ENCODE results near the gene STAT2. TPM values are rescaled to one million over a fixed set of nuclear protein-coding genes. Genes with fewer than 3 reads are reported as not detected.
A peak's percentile ranks its signal among the peaks of the same experiment; 100 is the strongest.
"Not testable (repeated sequence)": the region's sequence is repeated elsewhere in the genome, so short reads cannot be mapped to it uniquely, and the experiment has no call there.

The STAT2 gene
- total RNA-seq, 1 donor from 2014 or later, result 163 TPM

DNA sequence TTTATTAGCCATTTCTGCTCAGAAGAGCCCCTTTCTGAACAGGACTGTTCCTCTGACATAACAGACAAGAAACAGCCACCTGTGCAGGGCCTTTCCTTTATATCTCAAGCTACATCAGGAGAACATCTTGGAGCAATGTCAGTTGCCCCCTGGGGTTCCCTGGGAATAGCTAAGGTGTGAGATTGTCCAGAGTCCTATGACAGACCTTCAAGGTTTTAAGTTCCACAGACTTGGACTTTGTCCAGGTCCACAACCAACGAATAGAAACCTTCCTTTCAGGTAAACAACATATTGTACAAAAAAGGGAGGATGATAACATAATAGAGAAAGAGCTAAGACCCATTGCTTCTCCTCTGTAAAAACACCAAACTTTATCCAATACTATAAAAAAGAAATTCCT is 18.3 kb downstream of the STAT2 start:
- peaks cover 8% of the 10 kb centered on the region for H3K36me3 Mint-ChIP-seq (ENCODE audit: insufficient read depth)
- H3K27ac Mint-ChIP-seq, result no peak overlapping the region
- TF ChIP-seq, protein P1, sequence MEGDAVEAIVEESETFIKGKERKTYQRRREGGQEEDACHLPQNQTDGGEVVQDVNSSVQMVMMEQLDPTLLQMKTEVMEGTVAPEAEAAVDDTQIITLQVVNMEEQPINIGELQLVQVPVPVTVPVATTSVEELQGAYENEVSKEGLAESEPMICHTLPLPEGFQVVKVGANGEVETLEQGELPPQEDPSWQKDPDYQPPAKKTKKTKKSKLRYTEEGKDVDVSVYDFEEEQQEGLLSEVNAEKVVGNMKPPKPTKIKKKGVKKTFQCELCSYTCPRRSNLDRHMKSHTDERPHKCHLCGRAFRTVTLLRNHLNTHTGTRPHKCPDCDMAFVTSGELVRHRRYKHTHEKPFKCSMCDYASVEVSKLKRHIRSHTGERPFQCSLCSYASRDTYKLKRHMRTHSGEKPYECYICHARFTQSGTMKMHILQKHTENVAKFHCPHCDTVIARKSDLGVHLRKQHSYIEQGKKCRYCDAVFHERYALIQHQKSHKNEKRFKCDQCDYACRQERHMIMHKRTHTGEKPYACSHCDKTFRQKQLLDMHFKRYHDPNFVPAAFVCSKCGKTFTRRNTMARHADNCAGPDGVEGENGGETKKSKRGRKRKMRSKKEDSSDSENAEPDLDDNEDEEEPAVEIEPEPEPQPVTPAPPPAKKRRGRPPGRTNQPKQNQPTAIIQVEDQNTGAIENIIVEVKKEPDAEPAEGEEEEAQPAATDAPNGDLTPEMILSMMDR (IDR thresholded peaks at IDR 0.05; ENCODE audit: unreplicated experiment), result no peak
- DNase-seq (ENCODE audit: low spot score, unreplicated experiment), result no peak
- H3K4me1 Mint-ChIP-seq (ENCODE audit: low read depth), result no peaks in the 10 kb centered on the region
- H3K27me3 Mint-ChIP-seq, result no peaks in the 10 kb centered on the region
- H3K4me3 Mint-ChIP-seq (ENCODE audit: low read depth), result no peak overlapping the region
- H3K9me3 Mint-ChIP-seq (ENCODE audit: low read depth), result no peaks in the 10 kb centered on the region

DNA sequence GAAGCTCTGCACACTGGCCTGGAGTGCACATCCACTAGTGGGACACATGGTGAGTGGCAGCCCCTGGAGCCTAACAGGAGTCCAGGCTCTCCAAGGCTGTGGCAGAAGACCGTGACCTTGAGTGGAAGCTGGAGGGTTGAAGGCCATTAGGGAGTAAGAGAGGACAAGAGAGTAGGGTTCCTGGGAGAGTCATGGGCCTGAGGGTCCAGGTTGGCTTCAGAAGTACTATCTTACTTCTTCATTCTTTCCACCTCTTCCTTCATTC is 20.8 kb downstream of the STAT2 start:
- H3K4me3 Mint-ChIP-seq (ENCODE audit: low read depth), result no peak overlapping the region

DNA sequence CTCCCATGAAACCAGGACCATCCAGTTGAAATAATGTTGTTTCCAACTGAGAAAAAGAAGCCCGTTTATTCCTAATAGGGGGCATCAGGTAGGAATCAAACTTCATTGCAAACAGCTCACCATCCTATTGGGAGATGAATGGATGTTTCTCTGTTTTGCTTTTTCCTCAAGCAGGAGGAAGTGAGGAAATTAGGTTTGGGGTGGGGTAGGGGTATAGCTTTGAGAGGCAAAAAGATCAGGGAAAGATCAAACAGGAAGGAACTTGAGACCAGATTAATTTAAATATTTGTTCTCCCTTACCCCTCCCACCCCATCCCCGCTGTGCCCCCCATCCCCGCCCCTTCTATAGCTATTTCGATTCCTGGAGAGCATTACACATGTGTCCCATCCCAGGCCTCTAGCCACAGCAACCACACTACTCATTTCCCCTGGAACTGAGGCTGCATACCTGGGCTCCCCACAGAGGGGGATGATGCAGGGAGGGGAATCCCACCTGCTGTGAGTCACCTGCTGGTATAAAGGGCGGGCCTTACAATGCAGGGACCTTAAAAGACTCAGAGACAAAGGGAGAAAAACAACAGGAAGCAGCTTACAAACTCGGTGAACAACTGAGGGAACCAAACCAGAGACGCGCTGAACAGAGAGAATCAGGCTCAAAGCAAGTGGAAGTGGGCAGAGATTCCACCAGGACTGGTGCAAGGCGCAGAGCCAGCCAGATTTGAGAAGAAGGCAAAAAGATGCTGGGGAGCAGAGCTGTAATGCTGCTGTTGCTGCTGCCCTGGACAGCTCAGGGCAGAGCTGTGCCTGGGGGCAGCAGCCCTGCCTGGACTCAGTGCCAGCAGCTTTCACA is 21.4 kb downstream of the STAT2 start, which contains the start of gene IL23A:
TSS of gene IL23A (plus strand) at position 577 of the 850 bp plus-strand sequence. CDS start at position 738, 161 bp downstream.
- Mint-ChIP-seq H3K9me3 (ENCODE audit: low read depth) (no peaks in the 10 kb centered on the region), H3K36me3 (ENCODE audit: insufficient read depth) (peaks cover 5% of the 10 kb centered on the region), H3K27ac (peak within 1 kb of the TSS; percentile 89), H3K4me1 (ENCODE audit: low read depth) (peaks cover 1% of the 10 kb centered on the region), H3K27me3 (no peaks in the 10 kb centered on the region), H3K4me3 (ENCODE audit: low read depth) (no peak within 1 kb of the TSS)
- TF ChIP-seq, protein P1 (IDR thresholded peaks at IDR 0.05; ENCODE audit: unreplicated experiment), result no peak
- DNase-seq (ENCODE audit: low spot score, unreplicated experiment), result no peak

More for the DNA sequence above, 20.8 kb downstream of the STAT2 start:
- H3K9me3 Mint-ChIP-seq (ENCODE audit: low read depth), result no peaks in the 10 kb centered on the region
- H3K27me3 Mint-ChIP-seq, result no peaks in the 10 kb centered on the region
- H3K27ac Mint-ChIP-seq, result no peak overlapping the region
- peaks cover 5% of the 10 kb centered on the region for H3K36me3 Mint-ChIP-seq (ENCODE audit: insufficient read depth)
- no peak for DNase-seq (ENCODE audit: low spot score, unreplicated experiment)
- H3K4me1 Mint-ChIP-seq (ENCODE audit: low read depth), result peaks cover 1% of the 10 kb centered on the region
- TF ChIP-seq, protein P1 (IDR thresholded peaks at IDR 0.05; ENCODE audit: unreplicated experiment), result no peak

DNA sequence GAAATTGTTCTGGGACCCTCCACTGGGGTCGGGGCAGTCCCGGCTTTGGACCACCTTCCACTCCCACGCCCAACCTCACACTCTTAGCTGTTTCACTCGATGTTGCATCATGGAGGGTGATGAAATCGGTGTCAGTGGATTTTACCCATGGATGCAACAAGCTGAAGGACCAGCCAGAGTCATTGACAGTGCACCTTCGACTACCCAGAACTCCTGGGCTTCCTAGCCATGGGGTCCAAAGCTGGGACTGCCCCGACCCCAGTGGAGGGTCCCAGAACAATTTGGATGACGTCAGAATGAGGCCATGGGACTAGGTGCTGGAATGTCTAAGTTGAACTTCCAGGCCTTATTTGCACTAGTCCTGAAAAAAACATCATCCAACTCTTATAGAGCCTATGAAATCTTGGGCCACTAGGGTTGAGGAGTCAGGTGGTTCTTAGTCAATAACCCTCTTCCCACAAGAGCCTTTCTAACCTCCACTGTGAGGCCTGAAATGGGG is 22.1 kb downstream of the STAT2 start:
- Mint-ChIP-seq H3K27ac (no peak overlapping the region), H3K36me3 (ENCODE audit: insufficient read depth) (no peaks in the 10 kb centered on the region), H3K4me3 (ENCODE audit: low read depth) (no peak overlapping the region), H3K27me3 (no peaks in the 10 kb centered on the region), H3K4me1 (ENCODE audit: low read depth) (peaks cover 7% of the 10 kb centered on the region), H3K9me3 (ENCODE audit: low read depth) (no peaks in the 10 kb centered on the region)
- TF ChIP-seq, protein P1 (IDR thresholded peaks at IDR 0.05; ENCODE audit: unreplicated experiment), result no peak
- no peak for DNase-seq (ENCODE audit: low spot score, unreplicated experiment)

DNA sequence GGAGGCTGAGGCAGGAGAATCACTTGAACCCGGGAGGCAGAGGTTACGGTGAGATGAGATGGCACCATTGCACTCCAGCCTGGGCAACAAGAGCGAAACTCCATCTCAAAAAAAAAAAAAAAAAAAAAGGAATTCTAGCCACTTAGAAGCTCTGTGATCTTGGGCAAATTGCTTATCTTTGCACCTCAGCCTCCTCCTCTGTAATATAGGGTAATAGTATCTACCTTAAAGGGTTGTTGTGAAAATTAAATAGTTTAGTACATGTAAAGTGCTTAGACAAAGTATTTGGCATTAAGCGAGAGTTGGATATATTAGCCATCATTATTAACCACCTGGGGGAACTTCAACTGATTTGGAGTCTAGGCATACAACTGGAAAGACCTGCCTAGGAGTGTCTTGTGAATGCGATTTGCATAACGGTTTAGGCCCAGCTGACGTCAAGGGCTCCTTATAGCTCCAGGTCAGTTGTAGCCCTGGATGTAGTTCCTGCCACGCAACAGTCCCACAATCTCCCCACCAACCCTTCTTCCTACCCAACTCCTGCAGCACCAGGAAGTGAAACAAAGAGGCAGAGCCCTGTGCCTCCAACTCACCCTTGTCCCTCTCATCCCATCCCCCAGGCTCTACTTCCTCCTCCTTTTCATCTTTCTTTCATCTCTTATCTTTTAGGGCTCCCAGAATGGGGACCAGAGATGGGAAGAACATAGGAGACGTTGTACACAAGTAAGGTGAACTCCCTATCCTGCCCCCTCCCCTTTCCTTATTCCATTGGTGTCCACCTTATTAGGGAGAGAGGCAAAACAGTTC is 23.3 kb downstream of the STAT2 start:
- TF ChIP-seq, protein P1 (IDR thresholded peaks at IDR 0.05; ENCODE audit: unreplicated experiment), result no peak
- Mint-ChIP-seq H3K9me3 (ENCODE audit: low read depth) (no peaks in the 10 kb centered on the region), H3K36me3 (ENCODE audit: insufficient read depth) (no peaks in the 10 kb centered on the region), H3K4me3 (ENCODE audit: low read depth) (no peak overlapping the region), H3K4me1 (ENCODE audit: low read depth) (peaks cover 9% of the 10 kb centered on the region), H3K27ac (no peak overlapping the region), H3K27me3 (no peaks in the 10 kb centered on the region)
- no peak for DNase-seq (ENCODE audit: low spot score, unreplicated experiment)

DNA sequence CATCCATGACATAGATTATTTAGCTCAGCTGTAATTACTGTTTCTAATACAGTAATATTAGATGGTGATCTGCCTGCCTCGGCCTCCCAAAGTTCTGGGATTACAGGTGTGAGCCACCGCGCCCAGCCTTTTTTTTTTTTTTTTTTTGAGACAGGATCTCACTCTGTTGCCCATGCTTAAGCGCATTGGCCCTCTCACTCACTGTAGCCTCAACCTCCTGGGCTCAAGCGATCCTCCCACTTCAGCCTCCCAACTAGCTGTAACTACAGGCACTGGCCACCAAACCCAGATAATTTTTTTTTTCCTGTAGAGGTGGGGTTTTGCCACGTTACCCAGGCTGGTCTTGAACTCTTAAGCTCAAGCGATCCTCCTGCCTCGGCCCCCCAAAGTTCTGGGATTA is 24.4 kb downstream of the STAT2 start:
- not testable (repeated sequence) for H3K27me3 Mint-ChIP-seq; H3K4me3 Mint-ChIP-seq (ENCODE audit: low read depth); H3K27ac Mint-ChIP-seq; DNase-seq (ENCODE audit: low spot score, unreplicated experiment); H3K9me3 Mint-ChIP-seq (ENCODE audit: low read depth); H3K36me3 Mint-ChIP-seq (ENCODE audit: insufficient read depth); H3K4me1 Mint-ChIP-seq (ENCODE audit: low read depth)
